MV-4-11 (cell line): ENCODE data around the gene RNU5B-1.
A peak's percentile ranks its signal among the peaks of the same experiment; 100 is the strongest.

Experiments used
- DNase-seq: peaks from one replicate; lab custom pipeline; 2025; lab: John Stamatoyannopoulos, UW

Gene RNU5B-1

GRCh38 chr15:65328506-65329287 lies 24.2 kb downstream of the RNU5B-1 start:
- no peak for DNase-seq

- DNase-seq, result no peak
Observed at GRCh38 chr15:65329288-65329983, 25.0 kb downstream of the RNU5B-1 start.

GRCh38 chr15:65329984-65330735 lies 25.7 kb downstream of the RNU5B-1 start:
- DNase-seq, result no peak

GRCh38 chr15:65330934-65331645 lies 26.6 kb downstream of the RNU5B-1 start:
- DNase-seq, result no peak

GRCh38 chr15:65331811-65332210 lies 27.3 kb downstream of the RNU5B-1 start:
- DNase-seq, result no peak

GRCh38 chr15:65332391-65333147 lies 28.1 kb downstream of the RNU5B-1 start:
- DNase-seq, result no peak

- DNase-seq, result no peak
Observed at GRCh38 chr15:65333148-65333820, 28.8 kb downstream of the RNU5B-1 start.

GRCh38 chr15:65333856-65334255 lies 29.4 kb downstream of the RNU5B-1 start:
- DNase-seq, result no peak

GRCh38 chr15:65334586-65335231 lies 30.2 kb downstream of the RNU5B-1 start:
- DNase-seq, result no peak

- DNase-seq, result no peak
Observed at GRCh38 chr15:65335278-65336055, 31.0 kb downstream of the RNU5B-1 start.

- DNase-seq, result no peak
Observed at GRCh38 chr15:65336493-65337435, 32.3 kb downstream of the RNU5B-1 start.

GRCh38 chr15:65337436-65338070 lies 33.1 kb downstream of the RNU5B-1 start:
- DNase-seq, result no peak

GRCh38 chr15:65338366-65338765 lies 33.9 kb downstream of the RNU5B-1 start:
- no peak for DNase-seq

GRCh38 chr15:65338823-65339222 lies 34.3 kb downstream of the RNU5B-1 start:
- no peak for DNase-seq

GRCh38 chr15:65339416-65339815 lies 34.9 kb downstream of the RNU5B-1 start:
- no peak for DNase-seq

GRCh38 chr15:65339920-65340319 lies 35.4 kb downstream of the RNU5B-1 start:
- peak; percentile 32 for DNase-seq

GRCh38 chr15:65342493-65342892 lies 38.0 kb downstream of the RNU5B-1 start:
- DNase-seq, result no peak
